Astrocyte (in vitro differentiated cells and primary cell): ENCODE results near the gene ATG16L1. TPM values are rescaled to one million over a fixed set of nuclear protein-coding genes. Genes with fewer than 3 reads are reported as not detected.

Source experiments
- DNase-seq: peaks from one replicate; pipeline ENCODE4 v3.0.0-alpha.2; 2010; ENCODE audit warnings: low read depth
- FAIRE-seq: peaks from 2 replicates; lab custom pipeline; 2011; peaks lifted over from hg19 to GRCh38; lab: Jason Lieb, UNC
- H2AFZ ChIP-seq: 2 replicates; pipeline ENCODE4 v1.6.0; 2012; ENCODE audit warnings: low read depth, low read length, inconsistent platforms
- H3K27ac ChIP-seq: 2 replicates; pipeline ENCODE4 v1.5.1; 2011; ENCODE audit warnings: low read depth, low read length, inconsistent platforms
- H3K27me3 ChIP-seq: 2 replicates; pipeline ENCODE4 v1.6.0; 2011; ENCODE audit warnings: low read length, inconsistent platforms; ENCODE audit not compliant: insufficient read depth
- H3K36me3 ChIP-seq: 2 replicates; pipeline ENCODE4 v1.5.1; 2011; ENCODE audit warnings: low read length, inconsistent platforms; ENCODE audit not compliant: insufficient read depth
- H3K4me1 ChIP-seq: 2 replicates; pipeline ENCODE4 v1.5.1; 2011; ENCODE audit warnings: low read length, inconsistent platforms; ENCODE audit not compliant: insufficient read depth
- H3K4me2 ChIP-seq: 2 replicates; pipeline ENCODE4 v1.6.0; 2012; ENCODE audit warnings: low read length, inconsistent platforms
- H3K4me3 ChIP-seq: 2 replicates; pipeline ENCODE4 v1.5.1; 2011; ENCODE audit warnings: low read depth, mild to moderate bottlenecking, low read length, inconsistent platforms; ENCODE audit not compliant: insufficient read depth
- H3K79me2 ChIP-seq: 2 replicates; pipeline ENCODE4 v1.6.0; 2012; ENCODE audit warnings: mild to moderate bottlenecking, low read length, inconsistent platforms; ENCODE audit not compliant: insufficient read depth
- H3K9ac ChIP-seq: 2 replicates; pipeline ENCODE4 v1.6.0; 2012; ENCODE audit warnings: mild to moderate bottlenecking, low read length, inconsistent platforms
- H3K9me3 ChIP-seq: 2 replicates; pipeline ENCODE4 v1.5.1; 2012; ENCODE audit warnings: low read depth, mild to moderate bottlenecking, low read length, inconsistent platforms; ENCODE audit not compliant: insufficient read depth
- H4K20me1 ChIP-seq: 2 replicates; pipeline ENCODE4 v1.6.0; 2012; ENCODE audit warnings: low read length, inconsistent platforms; ENCODE audit not compliant: insufficient read depth
- H3K27ac Mint-ChIP-seq: one replicate; pipeline ENCODE4 v1.8.0; 2021; ENCODE audit warnings: mild to moderate bottlenecking, mixed read lengths; ENCODE audit not compliant: unreplicated experiment
- H3K27me3 Mint-ChIP-seq: one replicate; pipeline ENCODE4 v1.8.0; 2021; ENCODE audit warnings: low read depth, mixed read lengths; ENCODE audit not compliant: unreplicated experiment
- H3K36me3 Mint-ChIP-seq: one replicate; pipeline ENCODE4 v1.8.0; 2021; ENCODE audit warnings: low read depth, mixed read lengths; ENCODE audit not compliant: unreplicated experiment
- H3K4me1 Mint-ChIP-seq: one replicate; pipeline ENCODE4 v1.8.0; 2021; ENCODE audit warnings: low read depth, mixed read lengths; ENCODE audit not compliant: unreplicated experiment
- H3K4me3 Mint-ChIP-seq: one replicate; pipeline ENCODE4 v1.8.0; 2021; ENCODE audit warnings: mild to moderate bottlenecking, moderate library complexity, mixed read lengths; ENCODE audit not compliant: unreplicated experiment
- H3K9me3 Mint-ChIP-seq: one replicate; pipeline ENCODE4 v1.8.0; 2021; ENCODE audit warnings: mild to moderate bottlenecking, mixed read lengths; ENCODE audit not compliant: unreplicated experiment
- CTCF ChIP-seq: IDR thresholded peaks from 2 replicates; pipeline ENCODE4 v1.5.1; 2011; ENCODE audit warnings: low read depth, mild to moderate bottlenecking, inconsistent platforms, low read length, moderate library complexity; ENCODE audit not compliant: insufficient read depth
- EZH2 ChIP-seq: IDR thresholded peaks from 2 replicates; pipeline ENCODE4 v1.6.1; 2012; ENCODE audit warnings: mild to moderate bottlenecking, low read length, inconsistent platforms; ENCODE audit not compliant: insufficient read depth
- total RNA-seq: library from RNA; stranded (reverse); gene quantifications from 2 replicates; pipeline ENCODE4 v1.2.1, GENCODE V29; 2021

ATG16L1 gene
- total RNA-seq, 1 donor from 2014 or later, result 31.6 TPM

- Histone ChIP-seq H3K27me3 (no peaks in the 10 kb centered on the region), H3K79me2 (no peaks in the 10 kb centered on the region), H3K27ac (no peak overlapping the region), H2AFZ (no peak overlapping the region), H3K4me1 (no peaks in the 10 kb centered on the region), H3K4me2 (no peak overlapping the region), H3K36me3 (no peaks in the 10 kb centered on the region), H3K9me3 (no peaks in the 10 kb centered on the region), H3K9ac (no peak overlapping the region), H4K20me1 (no peaks in the 10 kb centered on the region), H3K4me3 (no peak overlapping the region)
- no peak overlapping the region for H3K4me3 Mint-ChIP-seq
- H3K27me3 Mint-ChIP-seq, result peaks cover 13% of the 10 kb centered on the region
- H3K9me3 Mint-ChIP-seq, result no peaks in the 10 kb centered on the region
- DNase-seq (no peak), FAIRE-seq (no peak)
- no peak overlapping the region for H3K27ac Mint-ChIP-seq
- H3K4me1 Mint-ChIP-seq, result no peaks in the 10 kb centered on the region
- no peaks in the 10 kb centered on the region for H3K36me3 Mint-ChIP-seq
- TF ChIP-seq EZH2 (no peak), CTCF (no peak)
Measured at GRCh38 chr2:233343171-233343705, 91.8 kb downstream of the ATG16L1 start.

Other genes starting within 250 kb of the ATG16L1 start
- 0.16 and 0.22 TPM in 2 replicates for gene NGEF, start 238.4 kb upstream of the ATG16L1 start, total RNA-seq
- not detected in 2 replicates for gene NEU2, start 219.0 kb upstream of the ATG16L1 start, total RNA-seq
- 8.9 and 14.7 TPM in 2 replicates for gene INPP5D, start 191.3 kb upstream of the ATG16L1 start, total RNA-seq
- gene SAG, start 56.1 kb downstream of the ATG16L1 start, total RNA-seq, result not detected in 2 replicates
- 17.7 and 18.1 TPM in 2 replicates for gene DGKD, start 102.8 kb downstream of the ATG16L1 start, total RNA-seq